AG04450 (cell line): ENCODE data around the gene GAS7. TPM values are rescaled to one million over a fixed set of nuclear protein-coding genes. Genes with fewer than 3 reads are reported as not detected.
A peak's percentile ranks its signal among the peaks of the same experiment; 100 is the strongest.

ENCODE experiments used
- CTCF ChIA-PET: fragments of 300-600, 350-600 bp; formaldehyde crosslinking; extraction: SDS; loops from one replicate; lab custom pipeline; 2022; ENCODE audit warnings: antibody characterized with exemption, inconsistent platforms; lab: Charles Lee
- POLR2A ChIA-PET: fragments of 350-600 bp; formaldehyde crosslinking; extraction: SDS; loops from one replicate; lab custom pipeline; 2021; ENCODE audit warnings: antibody characterized with exemption, inconsistent platforms; lab: Yijun Ruan, JAX
- DNase-seq: peaks from one replicate; pipeline ENCODE4 v3.0.0-alpha.2; 2011; ENCODE audit warnings: low read depth, low spot score
- H3K27ac ChIP-seq: one replicate; pipeline ENCODE4 v1.5.1; 2012; ENCODE audit warnings: low read depth, low read length, control low read depth
- H3K27me3 ChIP-seq: one replicate; pipeline ENCODE4 v1.6.0; 2012; ENCODE audit warnings: low read length; ENCODE audit not compliant: control insufficient read depth, insufficient read depth
- H3K4me3 ChIP-seq: 2 replicates; pipeline ENCODE4 v1.5.1; 2011; ENCODE audit warnings: mild to moderate bottlenecking, low read depth, low read length, control low read depth
- H3K9me3 ChIP-seq: 2 replicates; pipeline ENCODE4 v1.5.1; 2012; ENCODE audit warnings: low read length; ENCODE audit not compliant: control insufficient read depth, insufficient read depth
- CTCF ChIP-seq: IDR thresholded peaks from 2 replicates; pipeline ENCODE4 v1.5.1; 2011; ENCODE audit warnings: low read depth, low read length, control low read depth, inconsistent platforms
- polyA plus RNA-seq: library from polyadenylated mRNA; depleted of rRNA; stranded (reverse); fragments of >200 nt; gene quantifications from 2 replicates; pipeline ENCODE4 v1.2.3, GENCODE V29; 2011

The GAS7 gene
- polyA plus RNA-seq, 1 experiment, result 5.6 TPM

GRCh38 chr17:10125531-10126275, 72.7 kb downstream of the GAS7 start:
- H3K4me3 ChIP-seq, result no peak overlapping the region
- peak overlapping the region; percentile 78 for H3K27ac ChIP-seq
- H3K27me3 ChIP-seq, result no peaks in the 10 kb centered on the region
- peaks cover 7% of the 10 kb centered on the region; the same call in 1 of the 2 replicates for H3K9me3 ChIP-seq
- ChIA-PET CTCF (no interaction called here), POLR2A (interaction anchor here (1.5 kb wide), 1 partner anchor 10 kb away, joined by 8 read pairs; no protein-coding TSS in a partner anchor)
- no peak for DNase-seq
- TF ChIP-seq CTCF, result no peak

GRCh38 chr17:10123093-10123492, 75.3 kb downstream of the GAS7 start:
- ChIA-PET CTCF (interaction anchor here (0.5 to 0.8 kb wide), 2 partner anchors 106 to 494 kb away, joined by 3 read pairs; no protein-coding TSS in a partner anchor), POLR2A (no interaction called here)
- Histone ChIP-seq H3K4me3 (no peak overlapping the region), H3K9me3 (peaks cover 9% of the 10 kb centered on the region; the same call in 1 of the 2 replicates), H3K27me3 (no peaks in the 10 kb centered on the region), H3K27ac (no peak overlapping the region)
- TF ChIP-seq CTCF, result no peak
- no peak for DNase-seq

- H3K4me3 ChIP-seq, result no peak overlapping the region
- DNase-seq, result no peak
- POLR2A ChIA-PET, result no interaction called here
- no peak for TF ChIP-seq CTCF
- H3K27me3 ChIP-seq, result no peaks in the 10 kb centered on the region
- CTCF ChIA-PET, result interaction anchor here (1.2 kb wide), 1 partner anchor 493 kb away, joined by 3 read pairs; no protein-coding TSS in a partner anchor
- H3K27ac ChIP-seq, result no peak overlapping the region
- H3K9me3 ChIP-seq, result peaks cover 9% of the 10 kb centered on the region; the same call in 1 of the 2 replicates
These were observed 76.3 kb downstream of the GAS7 start for GRCh38 chr17:10121971-10122707.

GRCh38 chr17:10120749-10121148, 77.7 kb downstream of the GAS7 start:
- POLR2A ChIA-PET, result no interaction called here
- no peak for DNase-seq
- CTCF ChIA-PET, result interaction anchor here (0.6 kb wide), 1 partner anchor 34 kb away, joined by 3 read pairs; no protein-coding TSS in a partner anchor

More at GRCh38 chr17:10120749-10121148, 77.7 kb downstream of the GAS7 start:
- H3K27me3 ChIP-seq, result no peaks in the 10 kb centered on the region
- TF ChIP-seq CTCF, result no peak
- H3K27ac ChIP-seq, result peak overlapping the region; percentile 21
- H3K9me3 ChIP-seq, result peaks cover 15% of the 10 kb centered on the region
- H3K4me3 ChIP-seq, result no peak overlapping the region
